Inflammatory macrophage treated with lipopolysaccharide for 1 hour (primary cell): ENCODE results near the gene ANKRD33.

Source experiments
- DNase-seq, 2 donors: peaks; one replicate each; pipeline ENCODE4 v3.0.0-alpha.2; 2020 to 2022

The ANKRD33 gene

DNA sequence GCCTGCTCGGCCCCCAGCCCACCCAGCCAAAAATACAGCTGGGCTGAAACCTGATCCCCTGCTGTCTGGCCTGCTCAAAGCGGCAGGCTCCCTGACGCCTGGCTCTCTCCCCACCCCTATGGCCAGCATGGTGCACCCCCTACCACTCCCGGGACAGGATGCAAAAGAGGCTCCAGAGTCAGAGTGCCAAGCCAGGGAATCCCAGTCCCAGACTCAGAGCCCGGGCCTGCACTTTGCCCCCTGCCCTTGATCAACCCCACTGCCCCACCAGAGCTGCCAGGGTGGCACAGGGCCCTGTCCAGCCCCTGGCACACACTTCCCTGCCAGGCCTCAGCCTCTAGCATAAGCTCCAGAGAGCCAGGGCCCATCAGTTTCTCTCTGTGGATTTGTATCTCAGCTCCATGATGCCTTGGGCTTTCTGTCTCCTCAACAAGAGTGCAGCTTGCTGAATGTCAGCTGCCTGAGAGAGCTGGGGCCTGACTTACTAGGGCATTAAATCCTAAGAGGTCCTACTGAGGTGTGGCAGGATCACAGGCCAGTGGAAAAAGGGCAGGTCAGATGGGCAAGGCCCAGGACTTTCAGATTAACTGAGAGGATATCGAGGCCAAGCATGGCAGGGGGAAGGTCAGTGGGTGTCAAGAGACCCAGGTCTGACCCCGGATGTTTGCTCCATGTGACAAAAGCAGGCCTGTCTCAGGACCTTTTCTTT lies 33.3 kb downstream of the ANKRD33 start:
- DNase-seq = no peak

DNA sequence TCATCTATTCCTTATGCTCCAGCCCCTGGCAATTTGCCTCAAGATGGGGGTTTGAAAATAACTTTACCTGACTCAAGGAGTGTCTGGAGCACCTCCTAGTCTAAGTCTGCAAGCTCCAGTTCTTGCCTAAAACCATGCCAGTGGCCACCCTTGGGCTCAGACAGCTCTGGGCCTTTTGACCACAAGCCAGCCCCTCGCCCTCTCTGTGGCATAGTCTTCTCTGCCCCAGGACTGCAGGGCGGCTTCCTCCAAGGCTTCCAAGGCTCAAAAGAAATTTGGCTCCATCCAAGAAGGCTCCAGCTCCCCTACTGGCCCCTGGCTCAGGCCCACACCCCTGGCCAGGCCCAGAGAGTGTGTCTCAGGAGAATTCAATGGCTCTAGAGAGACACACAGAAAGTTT lies 34.2 kb downstream of the ANKRD33 start:
- DNase-seq = no peak

DNA sequence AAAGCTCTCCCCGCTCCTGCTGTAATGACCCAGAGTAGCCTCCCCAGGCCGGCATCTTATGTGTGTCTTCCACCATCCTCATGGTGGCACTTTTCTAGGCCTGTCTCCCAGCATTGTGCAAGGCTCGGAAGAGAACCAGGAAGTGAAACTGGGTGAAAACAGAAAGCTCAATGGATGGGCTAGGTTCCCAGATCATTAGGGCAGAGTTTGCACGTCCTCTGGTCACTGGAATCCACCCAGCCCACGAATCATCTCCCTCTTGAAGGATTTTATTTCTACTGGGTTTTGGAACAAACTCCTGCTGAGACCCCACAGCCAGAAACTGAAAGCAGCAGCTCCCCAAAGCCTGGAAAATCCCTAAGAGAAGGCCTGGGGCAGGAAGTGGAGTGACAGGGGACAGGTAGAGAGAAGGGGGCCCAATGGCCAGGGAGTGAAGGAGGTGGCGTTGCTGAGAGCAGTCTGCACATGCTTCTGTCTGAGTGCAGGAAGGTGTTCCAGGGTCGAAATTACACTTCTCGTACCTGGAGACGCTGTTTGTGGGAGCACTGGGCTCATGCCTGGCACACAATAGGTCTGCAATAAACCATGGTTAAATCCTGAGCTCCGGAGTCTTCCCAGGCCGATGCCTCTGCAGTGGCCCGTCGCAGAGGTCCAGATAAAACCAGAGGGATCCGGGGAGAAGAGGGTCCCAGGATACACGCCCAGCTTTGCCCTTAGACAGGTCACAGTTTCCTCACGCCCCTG lies 35.0 kb downstream of the ANKRD33 start:
- peak; percentile 94 to 96 for DNase-seq

DNA sequence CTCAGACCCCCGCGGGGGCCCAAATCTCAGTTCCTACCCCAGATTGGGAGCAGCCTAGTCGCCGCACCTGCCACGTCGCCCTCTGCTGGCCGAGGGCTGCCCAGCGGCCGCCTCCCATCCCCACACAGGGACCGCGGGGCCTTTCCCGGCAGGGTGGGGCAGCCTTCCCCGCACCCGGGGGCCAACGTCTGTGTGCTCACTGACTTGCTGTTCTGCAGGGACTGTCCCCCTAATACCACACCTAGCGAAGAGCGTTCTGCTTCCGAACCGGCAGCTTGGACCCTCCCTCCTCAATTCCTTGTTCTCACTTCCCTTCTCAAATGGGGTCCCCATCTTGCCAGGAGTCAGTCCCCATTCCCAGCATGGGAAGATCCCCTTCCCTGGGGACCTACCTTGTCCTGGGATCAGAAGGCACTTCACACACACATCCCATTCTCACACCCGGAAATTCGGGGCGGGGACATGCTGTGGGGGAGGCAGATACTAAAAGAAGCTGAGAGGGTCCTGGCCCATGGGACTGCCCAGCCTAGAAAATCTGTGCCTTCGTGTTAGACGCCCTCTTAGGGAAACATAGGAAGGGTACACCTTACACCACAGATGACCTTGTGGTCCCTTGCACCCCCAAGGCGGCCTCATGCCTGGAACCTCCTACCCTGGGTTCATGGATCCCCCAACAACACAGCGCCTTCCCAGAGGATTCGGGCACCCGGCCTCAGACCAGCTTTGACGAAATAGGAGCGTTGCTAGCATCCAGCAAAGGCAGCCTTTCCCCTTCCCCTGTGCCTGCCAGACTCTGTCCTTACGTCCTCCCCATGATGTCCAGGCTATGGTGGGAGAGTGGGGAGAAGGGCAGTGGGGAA lies 35.8 kb downstream of the ANKRD33 start:
- peak; percentile 52 to 56 for DNase-seq

DNA sequence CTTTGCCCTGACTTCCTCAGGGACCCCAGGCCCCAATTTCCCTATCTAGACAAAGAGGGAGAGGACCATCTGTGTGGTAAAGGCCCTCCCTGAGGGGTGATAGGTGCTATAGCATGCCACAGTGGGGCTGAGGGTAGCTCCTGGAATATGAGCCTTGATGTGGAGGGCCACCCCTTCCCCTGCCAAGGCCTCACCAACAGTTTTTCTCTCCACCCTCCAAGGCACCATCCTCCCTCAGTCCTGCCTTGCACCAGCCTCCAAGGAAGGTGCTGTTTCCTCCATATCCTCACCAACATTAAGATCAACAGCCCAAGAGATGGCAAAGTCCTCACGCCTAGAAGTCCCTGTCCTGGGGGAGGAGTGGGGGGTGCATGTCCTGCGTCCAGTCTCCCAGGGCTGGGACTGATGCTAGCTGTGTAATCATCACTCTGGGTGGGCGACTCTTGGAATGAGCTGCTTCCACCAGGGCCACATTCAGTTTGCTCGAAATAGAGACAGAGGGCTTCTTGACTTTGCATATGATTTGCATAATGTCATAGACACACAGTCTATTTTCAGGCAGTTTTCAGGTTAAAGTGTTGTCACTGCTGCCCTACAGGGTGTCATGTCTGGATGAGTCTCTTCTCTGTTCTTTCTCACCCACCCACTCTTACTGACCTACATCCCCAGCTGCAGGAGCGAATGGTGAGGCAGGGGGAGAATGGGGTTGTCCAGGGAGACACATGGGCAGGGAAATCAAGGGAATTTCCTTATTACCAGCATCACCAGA lies 36.8 kb downstream of the ANKRD33 start:
- DNase-seq = peak; percentile 51 to 93

DNA sequence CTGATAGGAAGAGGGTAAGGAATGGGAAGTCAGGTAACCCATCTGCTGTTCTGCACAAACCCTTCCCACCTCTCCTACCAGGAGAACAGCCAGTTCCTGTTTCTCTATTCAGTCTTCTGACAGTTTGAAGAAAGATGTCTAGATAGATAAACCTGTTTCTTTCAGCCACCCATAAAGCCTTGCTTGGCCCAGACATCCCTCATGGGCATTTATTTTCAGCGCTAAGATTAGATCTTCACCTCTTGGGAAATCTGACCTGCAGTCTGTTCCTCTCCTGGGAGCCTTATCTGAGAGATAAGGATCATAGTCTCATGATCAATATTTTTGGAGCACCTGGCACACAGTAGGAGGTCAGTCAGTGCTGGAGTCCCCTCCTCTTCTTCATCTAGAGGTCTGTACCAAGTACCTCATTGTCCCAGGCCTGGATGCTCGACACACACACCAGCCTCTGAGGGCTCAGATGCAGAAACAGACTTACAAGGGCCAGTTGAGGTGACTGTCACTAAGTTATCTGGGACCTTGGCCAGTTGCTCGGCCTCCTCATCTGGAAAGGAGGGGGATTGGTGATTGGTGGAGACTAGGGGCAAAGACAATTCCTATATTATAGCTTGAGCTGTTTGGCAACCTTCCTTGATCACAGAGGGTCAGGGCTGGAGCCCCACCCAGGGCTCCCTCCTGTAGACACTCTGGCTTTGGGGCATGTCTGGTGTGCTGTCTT lies 37.6 kb downstream of the ANKRD33 start:
- DNase-seq = no peak

DNA sequence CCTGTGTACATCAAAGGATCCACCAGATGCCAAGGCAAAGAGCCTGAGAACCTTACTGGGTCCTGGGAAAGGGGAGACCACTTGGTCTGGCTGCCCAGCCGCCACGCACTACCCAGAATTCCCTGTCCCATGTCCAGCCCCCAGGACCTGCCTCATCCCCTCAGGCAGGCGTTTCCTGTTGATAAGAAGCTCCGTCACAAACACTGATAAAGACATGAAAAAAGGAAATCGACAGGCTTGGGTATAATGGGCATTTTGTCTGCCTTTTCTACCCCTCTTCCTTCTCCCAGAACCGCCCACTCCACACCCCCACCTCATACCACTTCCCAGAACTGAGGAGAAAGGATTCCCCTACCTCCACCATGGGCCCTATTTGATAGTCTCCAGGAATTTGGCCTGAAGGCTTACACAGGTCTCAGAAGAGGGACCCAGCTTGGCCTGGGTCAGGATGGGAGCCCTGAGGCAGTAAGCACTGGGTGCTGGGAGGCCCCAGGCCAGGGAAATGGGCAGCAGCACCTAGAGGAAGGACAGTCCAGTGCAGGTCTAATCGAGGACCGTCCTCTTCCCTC lies 38.2 kb downstream of the ANKRD33 start:
- DNase-seq = no peak

DNA sequence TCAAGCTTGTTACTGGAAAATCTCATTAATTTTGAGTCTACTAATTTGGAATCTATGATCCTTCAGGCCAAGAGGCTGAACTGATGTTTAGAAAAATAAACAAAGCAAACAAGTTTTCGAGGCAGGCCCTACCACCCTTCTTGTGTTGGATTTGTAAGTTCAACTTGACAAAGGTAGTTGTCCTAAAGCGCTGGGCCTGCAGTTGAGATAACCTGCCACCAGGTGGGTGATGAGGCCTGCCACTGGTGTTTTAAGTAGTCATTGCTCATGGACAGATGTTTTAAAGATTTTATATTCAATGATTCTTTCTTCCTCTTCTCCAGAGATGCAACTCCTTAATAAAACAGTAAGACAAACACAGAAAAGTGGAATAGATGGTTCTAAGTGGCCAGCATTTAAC lies 38.8 kb downstream of the ANKRD33 start:
- peak in 1 of 2 donors; percentile 57 for DNase-seq

DNA sequence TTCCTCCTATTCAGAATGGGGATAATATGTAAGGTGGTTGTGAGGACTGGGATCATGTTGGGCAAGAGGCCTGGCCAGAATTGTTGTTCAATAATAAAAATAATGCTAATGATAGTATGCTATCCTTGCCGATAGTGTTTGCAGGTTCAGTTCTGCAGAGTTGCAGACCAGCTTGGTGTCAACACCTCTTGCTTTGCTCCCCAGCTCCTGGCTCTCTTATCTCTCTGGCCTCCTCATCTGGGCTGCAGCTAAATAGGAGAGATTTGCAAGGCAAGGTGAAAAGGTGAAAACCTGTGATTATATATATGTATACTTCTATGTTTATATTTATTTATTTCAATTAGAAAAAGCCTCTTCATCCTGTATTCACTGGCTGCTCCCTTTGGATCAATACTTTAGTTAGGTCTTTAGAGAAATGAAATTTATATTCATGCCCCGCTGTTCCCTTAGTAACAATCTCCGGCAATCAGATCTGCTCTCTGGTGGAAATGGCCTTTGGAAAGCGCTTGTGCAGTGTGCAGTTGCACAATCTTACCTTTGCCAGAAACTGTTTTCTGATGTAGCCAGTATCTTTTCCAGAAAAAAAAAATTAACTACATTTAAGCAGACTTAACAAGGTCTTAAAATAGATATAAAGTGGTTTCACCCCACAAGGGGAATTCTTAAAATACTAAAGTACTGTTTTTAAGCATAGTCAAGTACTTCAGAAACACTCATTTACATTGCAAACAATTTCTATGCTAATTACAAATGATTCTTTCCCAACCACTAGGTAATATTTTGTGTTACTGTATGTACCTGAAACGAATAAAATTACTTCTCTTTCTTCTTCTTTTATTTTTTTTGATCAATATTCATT lies 44.5 kb downstream of the ANKRD33 start:
- no peak for DNase-seq

DNA sequence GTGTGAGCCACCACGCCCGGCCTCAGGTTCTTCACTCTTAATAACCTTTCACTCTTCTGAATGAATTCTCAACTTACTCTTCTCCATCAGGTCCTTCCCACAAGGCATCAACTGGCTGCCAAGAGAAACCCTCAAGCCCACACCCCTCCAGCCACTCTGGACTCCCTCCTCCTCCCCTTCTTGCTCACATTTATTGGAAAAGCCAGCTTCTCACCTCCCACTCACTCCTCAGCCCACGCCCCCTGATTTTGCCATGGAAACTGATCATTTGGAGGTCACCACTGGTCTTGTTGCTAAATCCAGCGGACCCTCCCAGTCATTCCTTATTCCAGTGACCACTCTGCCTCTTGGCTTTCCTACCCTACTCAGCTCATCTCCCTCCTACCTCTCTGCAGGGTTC lies 46.2 kb downstream of the ANKRD33 start:
- no peak for DNase-seq

DNA sequence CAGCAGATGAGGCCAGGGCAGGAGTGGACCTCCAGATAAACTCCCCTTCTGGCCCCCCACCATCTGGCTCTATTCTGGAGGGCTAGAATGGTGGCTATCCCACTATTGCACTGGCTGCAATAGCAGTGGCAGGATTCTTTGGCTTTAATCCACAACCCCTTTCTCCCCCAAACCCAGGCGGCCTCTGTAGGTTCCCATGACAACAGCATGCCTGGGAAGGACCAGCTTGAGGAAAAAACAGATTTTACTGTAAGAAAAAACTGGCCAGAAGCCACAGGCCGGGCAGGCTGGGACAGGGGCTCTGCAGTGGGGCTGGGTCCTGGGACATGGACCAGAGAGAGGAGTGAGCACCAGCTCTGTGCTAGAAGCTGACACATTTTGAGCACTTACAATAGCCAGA lies 50.0 kb downstream of the ANKRD33 start:
- no peak for DNase-seq

DNA sequence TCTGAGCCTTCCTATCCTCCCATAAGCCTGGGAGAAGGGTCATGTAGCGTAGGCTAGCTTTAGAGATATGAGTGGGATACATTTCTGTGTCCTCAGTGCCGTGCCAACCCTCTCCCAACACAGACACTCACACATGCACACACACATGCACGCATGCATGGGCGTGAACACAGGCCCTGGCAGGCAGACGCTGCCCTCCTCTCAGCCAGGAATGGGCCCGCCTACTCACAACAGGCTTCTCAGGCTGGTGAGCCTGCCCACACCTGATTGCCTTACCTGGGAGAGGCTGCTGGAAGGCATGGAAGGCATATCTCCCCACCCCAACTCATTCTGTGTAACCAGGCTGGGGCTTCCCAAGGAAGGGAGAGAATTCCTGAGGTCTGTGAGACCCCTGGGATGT lies 50.8 kb downstream of the ANKRD33 start:
- DNase-seq = no peak

DNA sequence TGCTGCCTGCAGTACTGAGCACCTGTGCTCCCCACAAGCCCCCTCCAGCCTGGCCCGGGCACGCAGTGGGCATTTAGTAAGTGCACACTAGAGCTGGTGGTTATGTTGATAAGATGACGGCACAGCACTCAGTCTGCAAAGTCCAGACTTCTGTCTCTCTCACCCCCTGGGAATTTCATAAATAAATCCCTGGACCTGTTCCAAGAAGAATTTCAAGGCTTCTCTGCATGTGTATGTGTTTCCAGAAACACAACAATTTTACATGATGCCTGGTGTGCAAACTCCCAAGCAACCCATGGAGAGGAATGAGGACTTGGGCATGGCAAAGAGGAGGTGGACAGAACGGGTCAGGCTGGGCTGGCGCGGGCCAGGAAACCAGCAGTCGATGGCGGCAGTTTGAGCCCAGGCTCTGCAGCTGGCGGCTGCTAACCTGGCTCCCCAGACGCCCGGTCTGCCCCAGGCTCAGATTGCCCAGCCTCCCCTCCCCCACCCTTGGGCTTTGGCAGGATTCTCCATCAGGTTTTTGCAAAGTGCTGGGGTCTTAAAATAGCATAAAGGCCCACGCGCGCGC lies 53.2 kb downstream of the ANKRD33 start:
- DNase-seq = no peak
